Lower leg skin (tissue), 4 donors: ENCODE data around the gene SEMA7A. TPM values are rescaled to one million over a fixed set of nuclear protein-coding genes. Genes with fewer than 3 reads are reported as not detected.

Source experiments
- DNase-seq, 2 donors: peaks; one replicate each; pipeline ENCODE4 v3.0.0-alpha.2; 2019; ENCODE audit warnings: low spot score in 2 of 2
- H3K4me3 ChIP-seq: fragments of 200-600 bp; sonication (generic); 2 replicates; pipeline ENCODE4 v1.5.1; 2017; ENCODE audit warnings: mild to moderate bottlenecking, low read depth; ENCODE audit not compliant: poor library complexity, severe bottlenecking
- CTCF ChIP-seq, 3 donors: fragments of 450-650 bp; IDR thresholded peaks; one replicate each; pipeline ENCODE4 v1.5.1; 2016; ENCODE audit warnings: antibody characterized with exemption in 3 of 3, mild to moderate bottlenecking in 3 of 3, moderate library complexity in 2 of 3
- POLR2A ChIP-seq, 2 donors: fragments of 450-650 bp; IDR thresholded peaks; one replicate each; pipeline ENCODE4 v1.6.1; 2016 to 2017; ENCODE audit warnings: antibody characterized with exemption in 2 of 2, mild to moderate bottlenecking in 1 of 2, moderate library complexity in 1 of 2
- WGBS, 2 donors: methylation state at CpG; one replicate each; pipeline ENCODE4 v1.1.5; 2018; 5-methylcytosine and 5-hydroxymethylcytosine counted together
- intact Hi-C: fragments of 100-400 bp; cut with DNase I; formaldehyde crosslinking; loops from one replicate; pipeline ENCODE4 v1.15.0; 2023; ENCODE audit warnings: low total_unique reads
- total RNA-seq, 4 donors: library from RNA; depleted of rRNA; stranded (reverse); fragments of >200 nt; gene quantifications; one replicate each; pipeline ENCODE4 v1.1.0, GENCODE V29; 2016

Gene SEMA7A
- total RNA-seq, 4 donors from 2014 or later = 16.7 to 30.5 (median 20.5) TPM

- 32 to 34% methylated on average over 21 of the region's 21 CpGs for WGBS, 2 donors
- intact Hi-C loops = loop anchor here (10.0 kb wide), 1 partner anchor 48 kb away; no protein-coding TSS in a partner anchor
- H3K4me3 ChIP-seq = no peak overlapping the region
- DNase-seq = no peak
- TF ChIP-seq POLR2A (IDR thresholded peaks at IDR 0.05) (no peak), CTCF (IDR thresholded peaks at IDR 0.05) (no peak)
Measured at GRCh38 chr15:74432271-74432967, 1.3 kb downstream of the SEMA7A start.

GRCh38 chr15:74431645-74432044, 2.1 kb downstream of the SEMA7A start:
- WGBS, 2 donors = 77 to 82% methylated on average over 8 of the region's 8 CpGs
- intact Hi-C loops = loop anchor here (10.0 kb wide), 1 partner anchor 47 kb away; no protein-coding TSS in a partner anchor
- TF ChIP-seq POLR2A (IDR thresholded peaks at IDR 0.05) = no peak
- TF ChIP-seq CTCF (IDR thresholded peaks at IDR 0.05) = no peak
- H3K4me3 ChIP-seq = no peak overlapping the region
- DNase-seq = no peak

- no peak overlapping the region for H3K4me3 ChIP-seq
- TF ChIP-seq POLR2A (IDR thresholded peaks at IDR 0.05) (no peak), CTCF (IDR thresholded peaks at IDR 0.05) (no peak)
- DNase-seq = no peak
- WGBS, 2 donors = 91 to 93% methylated on average over 1 of the region's 1 CpG
- intact Hi-C loops = loop anchor here (10.0 kb wide), 1 partner anchor 46 kb away; no protein-coding TSS in a partner anchor
Measured at GRCh38 chr15:74431116-74431515, 2.6 kb downstream of the SEMA7A start.

- no peak for DNase-seq
- intact Hi-C loops = loop anchor here (10.0 kb wide), 1 partner anchor 46 kb away; no protein-coding TSS in a partner anchor
- no peak for TF ChIP-seq CTCF (IDR thresholded peaks at IDR 0.05)
- TF ChIP-seq POLR2A (IDR thresholded peaks at IDR 0.05) = no peak
- 53 to 73% methylated on average over 6 of the region's 6 CpGs for WGBS, 2 donors
- no peak overlapping the region for H3K4me3 ChIP-seq
Measured at GRCh38 chr15:74430510-74430951, 3.2 kb downstream of the SEMA7A start.

GRCh38 chr15:74429781-74430400, 3.9 kb downstream of the SEMA7A start:
- intact Hi-C loops = loop anchor here (10.0 kb wide), 1 partner anchor 45 kb away; no protein-coding TSS in a partner anchor
- 83 to 89% methylated on average over 6 of the region's 6 CpGs for WGBS, 2 donors
- H3K4me3 ChIP-seq = no peak overlapping the region
- DNase-seq = no peak
- no peak for TF ChIP-seq CTCF (IDR thresholded peaks at IDR 0.05)
- no peak for TF ChIP-seq POLR2A (IDR thresholded peaks at IDR 0.05)
